GM19438 (cell line): ENCODE data around the gene KLHDC7B.

Source experiments
- ATAC-seq: cut with Tn5 transposase; IDR thresholded peaks from one replicate; pipeline ENCODE4 v1.9.1; 2021; ENCODE audit warnings: low read depth; ENCODE audit not compliant: unreplicated experiment

KLHDC7B gene

GRCh38 chr22:50545522-50546325 is at the start of gene KLHDC7B:
Gene KLHDC7B, plus strand, starts transcription at chr22:50545899. Its CDS starts 345 bp downstream, at chr22:50546244.
- ATAC-seq: no peak

GRCh38 chr22:50497093-50497492 is 48.6 kb upstream of the KLHDC7B start:
- no peak for ATAC-seq

- no peak for ATAC-seq
Observed at GRCh38 chr22:50498322-50498890, 47.3 kb upstream of the KLHDC7B start.

GRCh38 chr22:50500452-50500851 is 45.2 kb upstream of the KLHDC7B start:
- no peak for ATAC-seq

GRCh38 chr22:50502096-50502495 is 43.6 kb upstream of the KLHDC7B start:
- ATAC-seq: no peak

- ATAC-seq: no peak
Observed at GRCh38 chr22:50502628-50503474, 42.8 kb upstream of the KLHDC7B start.

- ATAC-seq: no peak
Observed at GRCh38 chr22:50503475-50504145, 42.1 kb upstream of the KLHDC7B start.

GRCh38 chr22:50504369-50505211 is 41.1 kb upstream of the KLHDC7B start:
- ATAC-seq: no peak

GRCh38 chr22:50505276-50505775 is 40.4 kb upstream of the KLHDC7B start:
- no peak for ATAC-seq

GRCh38 chr22:50505776-50506610 is 39.7 kb upstream of the KLHDC7B start:
- ATAC-seq: no peak

- peak; percentile 11 for ATAC-seq
Observed at GRCh38 chr22:50506611-50507420, 38.9 kb upstream of the KLHDC7B start.

- peak; percentile 56 for ATAC-seq
Observed at GRCh38 chr22:50507421-50507990, 38.2 kb upstream of the KLHDC7B start, which contains the start of gene LMF2. Gene LMF2, minus strand, starts transcription at chr22:50507702. Its CDS starts 27 bp downstream, at chr22:50507675.

GRCh38 chr22:50507991-50508884 is 37.5 kb upstream of the KLHDC7B start, which contains the start of gene NCAPH2:
Gene NCAPH2, plus strand, starts transcription at chr22:50508224. Its CDS starts 114 bp downstream, at chr22:50508338.
- ATAC-seq: peak; percentile 55

GRCh38 chr22:50508897-50509296 is 36.8 kb upstream of the KLHDC7B start:
- ATAC-seq: no peak

GRCh38 chr22:50513175-50513574 is 32.5 kb upstream of the KLHDC7B start:
- ATAC-seq: no peak

GRCh38 chr22:50516068-50516467 is 29.6 kb upstream of the KLHDC7B start:
- ATAC-seq: no peak
